ENCODE measurements around the gene EPC2.

GRCh38 chr2:148660999-148661398 is 16.4 kb downstream of the EPC2 start:
- no peak for TF ChIP-seq CTCF (conservative IDR thresholded peaks at IDR 0.05; ENCODE audit: low read depth in 2 of 2)
- TF ChIP-seq EZH2 (IDR thresholded peaks at IDR 0.05; ENCODE audit: low read depth, unreplicated experiment): no peak
- TF ChIP-seq NANOG (IDR thresholded peaks at IDR 0.05; ENCODE audit: borderline replicate concordance): no peak
- TF ChIP-seq JUNB (IDR thresholded peaks at IDR 0.05; ENCODE audit: unreplicated experiment): no peak
- TF ChIP-seq STAT1 (IDR thresholded peaks at IDR 0.05; ENCODE audit: unreplicated experiment): no peak
- no peak for TF ChIP-seq CREB1 (CRISPR knock-in tag; IDR thresholded peaks at IDR 0.05; ENCODE audit: low read depth)
- TF ChIP-seq ZNF331 (CRISPR knock-in tag; IDR thresholded peaks at IDR 0.05; ENCODE audit: low read depth): no peak
- TF ChIP-seq EZH2phosphoT487 (IDR thresholded peaks at IDR 0.05; ENCODE audit: unreplicated experiment): no peak

Measured in GM23338 (cell line).